Activated CD4-positive, alpha-beta T cell treated with anti-CD3 and anti-CD28 coated beads, Interleukin-2, Interleukin-6, amounts not matched to agents 100 ng/mL and 50 ng/mL, durations not matched to agents 16 hours and 8 hours (primary cell): ENCODE results near the gene ZZZ3.
A peak's percentile ranks its signal among the peaks of the same experiment; 100 is the strongest.
"Not testable (repeated sequence)": the region's sequence is repeated elsewhere in the genome, so short reads cannot be mapped to it uniquely, and the experiment has no call there.

ENCODE experiments used
- DNase-seq: peaks from one replicate; pipeline ENCODE4 v3.0.0-alpha.2; 2020

The ZZZ3 gene

GRCh38 chr1:77682460-77683159 is at the start of gene ZZZ3:
ZZZ3 (minus strand) TSS chr1:77682658; CDS start chr1:77633354, 49,304 bp downstream.
- peak; percentile 95 for DNase-seq

GRCh38 chr1:77732090-77732489 is 49.6 kb upstream of the ZZZ3 start:
- no peak for DNase-seq

GRCh38 chr1:77725706-77726105 is 43.2 kb upstream of the ZZZ3 start:
- DNase-seq, result no peak

- no peak for DNase-seq
Measured at GRCh38 chr1:77718181-77718580, 35.7 kb upstream of the ZZZ3 start.

- no peak for DNase-seq
Measured at GRCh38 chr1:77716065-77716464, 33.6 kb upstream of the ZZZ3 start.

- DNase-seq, result no peak
Measured at GRCh38 chr1:77709727-77710126, 27.3 kb upstream of the ZZZ3 start.

- DNase-seq, result no peak
Measured at GRCh38 chr1:77706321-77706720, 23.9 kb upstream of the ZZZ3 start.

GRCh38 chr1:77704736-77705135 is 22.3 kb upstream of the ZZZ3 start:
- no peak for DNase-seq

- DNase-seq, result not testable (repeated sequence)
Measured at GRCh38 chr1:77699673-77700072, 17.2 kb upstream of the ZZZ3 start.

GRCh38 chr1:77697441-77697840 is 15.0 kb upstream of the ZZZ3 start:
- DNase-seq, result no peak

- no peak for DNase-seq
Measured at GRCh38 chr1:77688939-77689338, 6.5 kb upstream of the ZZZ3 start.

GRCh38 chr1:77687519-77687906 is 5.1 kb upstream of the ZZZ3 start:
- peak; percentile 18 for DNase-seq

GRCh38 chr1:77686796-77687518 is 4.5 kb upstream of the ZZZ3 start:
- DNase-seq, result no peak

GRCh38 chr1:77683160-77684148 is 996 bp upstream of the ZZZ3 start:
- peak; percentile 95 for DNase-seq

- DNase-seq, result no peak
Measured at GRCh38 chr1:77680173-77680572, 2.3 kb downstream of the ZZZ3 start.

- no peak for DNase-seq
Measured at GRCh38 chr1:77678660-77679610, 3.5 kb downstream of the ZZZ3 start.

GRCh38 chr1:77674807-77675206 is 7.7 kb downstream of the ZZZ3 start:
- DNase-seq, result not testable (repeated sequence)

GRCh38 chr1:77673716-77674355 is 8.6 kb downstream of the ZZZ3 start:
- DNase-seq, result no peak

- no peak for DNase-seq
Measured at GRCh38 chr1:77673030-77673429, 9.4 kb downstream of the ZZZ3 start.

GRCh38 chr1:77672374-77672773 is 10.1 kb downstream of the ZZZ3 start:
- peak; percentile 25 for DNase-seq

GRCh38 chr1:77671836-77672235 is 10.6 kb downstream of the ZZZ3 start:
- no peak for DNase-seq

- no peak for DNase-seq
Measured at GRCh38 chr1:77670330-77670729, 12.1 kb downstream of the ZZZ3 start.
